Neural cell (in vitro differentiated cells): ENCODE measurements around the gene CPLX1. TPM values are rescaled to one million over a fixed set of nuclear protein-coding genes. Genes with fewer than 3 reads are reported as not detected.

ENCODE experiments used
- H2AFZ ChIP-seq: fragments of 200-600, 300-800 bp; sonication (generic), shearing (Covaris generic); 2 replicates; pipeline ENCODE4 v1.6.0; 2014; ENCODE audit warnings: low read depth, mild to moderate bottlenecking, antibody characterized with exemption, low read length, moderate library complexity
- H3F3A ChIP-seq: fragments of 200-600 bp; shearing (Covaris generic); 2 replicates; pipeline ENCODE4 v1.6.1; 2016; ENCODE audit warnings: mild to moderate bottlenecking, moderate library complexity, mixed read lengths, antibody characterized with exemption, low read length; ENCODE audit not compliant: insufficient read depth, poor library complexity, severe bottlenecking
- H3K27ac ChIP-seq: fragments of 200-600, 300-800 bp; sonication (generic), shearing (Covaris generic); 2 replicates; pipeline ENCODE4 v1.5.1; 2014; ENCODE audit warnings: mild to moderate bottlenecking, low read length, moderate library complexity
- H3K27me3 ChIP-seq: fragments of 300-800, 200-600 bp; sonication (generic), shearing (Covaris generic); 2 replicates; pipeline ENCODE4 v1.6.0; 2014; ENCODE audit warnings: mild to moderate bottlenecking, low read depth, low read length, moderate library complexity; ENCODE audit not compliant: insufficient read depth
- H3K36me3 ChIP-seq: fragments of 300-800, 200-600 bp; sonication (generic), shearing (Covaris generic); 2 replicates; pipeline ENCODE4 v1.5.1; 2014; ENCODE audit warnings: mild to moderate bottlenecking, antibody characterized with exemption, low read length, moderate library complexity; ENCODE audit not compliant: insufficient read depth
- H3K4me2 ChIP-seq: fragments of 300-800, 200-600 bp; sonication (generic), shearing (Covaris generic); 2 replicates; pipeline ENCODE4 v1.6.0; 2014; ENCODE audit warnings: mild to moderate bottlenecking, low read length
- H3K4me3 ChIP-seq: fragments of 300-800, 200-600 bp; sonication (generic), shearing (Covaris generic); 2 replicates; pipeline ENCODE4 v1.5.1; 2014; ENCODE audit warnings: mild to moderate bottlenecking, low read length, moderate library complexity
- H3K79me2 ChIP-seq: fragments of 200-600 bp; shearing (Covaris generic); replicated peaks from 2 replicates; pipeline ENCODE4 v1.6.0; 2014; ENCODE audit warnings: mild to moderate bottlenecking, low read length, moderate library complexity; ENCODE audit not compliant: insufficient read depth
- H3K9ac ChIP-seq: fragments of 300-800, 200-600 bp; sonication (generic), shearing (Covaris generic); 2 replicates; pipeline ENCODE4 v1.6.1; 2016; ENCODE audit warnings: mild to moderate bottlenecking, low read length, mixed read lengths
- H3K9me2 ChIP-seq: fragments of 200-600 bp; shearing (Covaris generic); 2 replicates; pipeline ENCODE4 v1.6.1; 2016; ENCODE audit warnings: mild to moderate bottlenecking, low read length, mixed read lengths; ENCODE audit not compliant: insufficient read depth
- H3K9me3 ChIP-seq: fragments of 200-600, 300-800 bp; sonication (generic), shearing (Covaris generic); 2 replicates; pipeline ENCODE4 v1.6.1; 2016; ENCODE audit warnings: mild to moderate bottlenecking, mixed run types, low read length, moderate library complexity, mixed read lengths
- H4K20me1 ChIP-seq: fragments of 200-600 bp; shearing (Covaris generic); 2 replicates; pipeline ENCODE4 v1.6.1; 2016; ENCODE audit warnings: mild to moderate bottlenecking, mixed run types; ENCODE audit not compliant: insufficient read depth
- CTCF ChIP-seq: fragments of 450-650 bp; IDR thresholded peaks from 2 replicates; pipeline ENCODE4 v1.5.1; 2014; ENCODE audit warnings: antibody characterized with exemption, mild to moderate bottlenecking, moderate library complexity; ENCODE audit not compliant: poor library complexity, severe bottlenecking
- EP300 ChIP-seq: fragments of 450-650 bp; conservative IDR thresholded peaks from 2 replicates; pipeline ENCODE4 v1.6.1; 2014; ENCODE audit warnings: antibody characterized with exemption, mild to moderate bottlenecking, moderate library complexity; ENCODE audit not compliant: poor library complexity, severe bottlenecking
- EZH2 ChIP-seq: fragments of 200-600, 300-800 bp; shearing (Covaris generic), sonication (generic); IDR thresholded peaks from 2 replicates; pipeline ENCODE4 v1.6.1; 2014; ENCODE audit warnings: antibody characterized with exemption, low read length, borderline replicate concordance, mild to moderate bottlenecking; ENCODE audit not compliant: insufficient read depth, poor library complexity, severe bottlenecking
- MXI1 ChIP-seq: fragments of 450-650 bp; conservative IDR thresholded peaks from 2 replicates; pipeline ENCODE4 v1.6.1; 2014; ENCODE audit warnings: antibody characterized with exemption, mild to moderate bottlenecking; ENCODE audit not compliant: poor library complexity, severe bottlenecking
- POLR2AphosphoS5 ChIP-seq: IDR thresholded peaks from 2 replicates; pipeline ENCODE4 v1.6.1; 2012
- RAD21 ChIP-seq: fragments of 450-650 bp; conservative IDR thresholded peaks from 2 replicates; pipeline ENCODE4 v1.6.1; 2014; ENCODE audit warnings: antibody characterized with exemption, mild to moderate bottlenecking, moderate library complexity
- REST ChIP-seq: IDR thresholded peaks from 2 replicates; pipeline ENCODE4 v1.6.1; 2012; ENCODE audit warnings: borderline replicate concordance
- SMC3 ChIP-seq: fragments of 450-650 bp; conservative IDR thresholded peaks from 2 replicates; pipeline ENCODE4 v1.6.1; 2014; ENCODE audit warnings: antibody characterized with exemption, mild to moderate bottlenecking, moderate library complexity; ENCODE audit not compliant: poor library complexity
- TAF1 ChIP-seq: IDR thresholded peaks from 2 replicates; pipeline ENCODE4 v1.6.1; 2012; ENCODE audit warnings: low read depth
- polyA minus RNA-seq: library from RNA; depleted of rRNA, polyadenylated mRNA; stranded (reverse); fragments of >200 nt; gene quantifications from 2 replicates; pipeline ENCODE4 v1.2.3, GENCODE V29; 2014
- polyA plus RNA-seq: library from polyadenylated mRNA; depleted of rRNA; stranded (reverse); fragments of >200 nt; gene quantifications from 2 replicates; pipeline ENCODE4 v1.2.3, GENCODE V29; 2014

CPLX1 gene
- 5.1 and 7.6 TPM in 2 replicates for polyA plus RNA-seq
- polyA minus RNA-seq, result 5.1 and 5.6 TPM in 2 replicates

GRCh38 chr4:825971-826330 is at the start of gene CPLX1:
CPLX1 (minus strand) TSS chr4:826129; CDS start chr4:824522, 1,607 bp downstream.
- Histone ChIP-seq H3K4me3 (peak within 1 kb of the TSS; percentile 76), H3F3A (no peaks in the 10 kb centered on the region), H3K9me2 (no peaks in the 10 kb centered on the region), H3K79me2 (no peaks in the 10 kb centered on the region), H3K27me3 (peaks cover 22% of the 10 kb centered on the region), H3K36me3 (no peaks in the 10 kb centered on the region), H3K9ac (peak within 1 kb of the TSS; percentile 70), H3K27ac (no peak within 1 kb of the TSS), H3K9me3 (no peaks in the 10 kb centered on the region), H4K20me1 (no peaks in the 10 kb centered on the region), H2AFZ (no peak within 1 kb of the TSS), H3K4me2 (peak within 1 kb of the TSS; percentile 55)
- TF ChIP-seq CTCF (no peak), EP300 (no peak), POLR2AphosphoS5 (peak; percentile 53)

GRCh38 chr4:874971-875817 is 49.3 kb upstream of the CPLX1 start:
- no peak overlapping the region for H3K4me3 ChIP-seq
- no peaks in the 10 kb centered on the region for H3F3A ChIP-seq
- no peak overlapping the region for H3K9ac ChIP-seq
- H3K9me2 ChIP-seq, result no peaks in the 10 kb centered on the region
- no peaks in the 10 kb centered on the region for H3K27me3 ChIP-seq
- no peaks in the 10 kb centered on the region for H4K20me1 ChIP-seq
- no peak for TF ChIP-seq TAF1
- no peak for TF ChIP-seq POLR2AphosphoS5
- TF ChIP-seq EP300, result no peak
- no peak for TF ChIP-seq REST
- no peak for TF ChIP-seq CTCF
- H3K9me3 ChIP-seq, result no peaks in the 10 kb centered on the region
- no peaks in the 10 kb centered on the region for H3K79me2 ChIP-seq
- no peaks in the 10 kb centered on the region for H3K36me3 ChIP-seq
- H2AFZ ChIP-seq, result no peak overlapping the region
- no peak overlapping the region for H3K4me2 ChIP-seq
- no peak overlapping the region for H3K27ac ChIP-seq

- no peak overlapping the region for H3K4me2 ChIP-seq
- no peak overlapping the region for H3K4me3 ChIP-seq
- H3K9me2 ChIP-seq, result no peaks in the 10 kb centered on the region
- no peak overlapping the region for H2AFZ ChIP-seq
- TF ChIP-seq TAF1 (no peak), CTCF (no peak), SMC3 (no peak), RAD21 (no peak), POLR2AphosphoS5 (no peak), EZH2 (no peak), MXI1 (no peak)
- H3K27ac ChIP-seq, result no peak overlapping the region
- H3K79me2 ChIP-seq, result no peaks in the 10 kb centered on the region
- no peaks in the 10 kb centered on the region for H3K9me3 ChIP-seq
- H3K27me3 ChIP-seq, result no peaks in the 10 kb centered on the region
- no peak overlapping the region for H3K9ac ChIP-seq
- H3F3A ChIP-seq, result no peaks in the 10 kb centered on the region
- no peaks in the 10 kb centered on the region for H4K20me1 ChIP-seq
- no peaks in the 10 kb centered on the region for H3K36me3 ChIP-seq
Measured at GRCh38 chr4:874056-874455, 48.1 kb upstream of the CPLX1 start.
